ENCODE measurements around the gene ATXN2. TPM values are rescaled to one million over a fixed set of nuclear protein-coding genes. Genes with fewer than 3 reads are reported as not detected.

Gene ATXN2
- total and polyA plus RNA-seq, 4 donors = 11.5 to 33.1 (median 22.1) TPM

- H3K27me3 ChIP-seq (ENCODE audit: control insufficient read depth in 4 of 4, insufficient read depth in 4 of 4, low read length in 3 of 4) = no peaks in the 10 kb centered on the region
- no peak for DNase-seq (ENCODE audit: low spot score)
- H3K4me3 ChIP-seq (ENCODE audit: low read depth in 1 of 3, low read length in 3 of 3) = no peak overlapping the region
- H3K4me1 ChIP-seq (ENCODE audit: control insufficient read depth in 4 of 4, insufficient read depth in 4 of 4, low read length in 3 of 4) = peaks cover 0 to 11% (median 3%) of the 10 kb centered on the region in 4 donors
- H3K9me3 ChIP-seq (ENCODE audit: control insufficient read depth in 4 of 4, low read length in 3 of 4) = no peaks in the 10 kb centered on the region
- H3K9ac ChIP-seq (ENCODE audit: low read depth in 1 of 2, low read length in 2 of 2) = no peak overlapping the region
- TF ChIP-seq MAX (IDR thresholded peaks at IDR 0.05) (peak; percentile 52), HNF4G (IDR thresholded peaks at IDR 0.05) (no peak), JUND (IDR thresholded peaks at IDR 0.05) (no peak), EGR1 (IDR thresholded peaks at IDR 0.05; ENCODE audit: low read depth in 2 of 2) (peak in 1 of 2 donors; percentile 76), NR2F2 (IDR thresholded peaks at IDR 0.05) (peak; percentile 26), TAF1 (conservative IDR thresholded peaks at IDR 0.05) (no peak), FOXA1 (IDR thresholded peaks at IDR 0.05) (peak; percentile 66), FOXA2 (IDR thresholded peaks at IDR 0.05) (peak; percentile 72), REST (IDR thresholded peaks at IDR 0.05) (peak; percentile 50), SP1 (IDR thresholded peaks at IDR 0.05) (peak; percentile 56), CTCF (IDR thresholded peaks at IDR 0.05; ENCODE audit: low read depth, low read length, missing input control) (no peak), ATF3 (IDR thresholded peaks at IDR 0.05) (no peak), GABPA (IDR thresholded peaks at IDR 0.05 in 1 of 2, conservative IDR thresholded peaks at IDR 0.05 in 1 of 2) (peak in 1 of 2 donors; percentile 60), RAD21 (IDR thresholded peaks at IDR 0.05) (peak; percentile 31 to 54), RXRA (IDR thresholded peaks at IDR 0.05) (peak; percentile 31 to 68), ZBTB33 (IDR thresholded peaks at IDR 0.05) (peak; percentile 47), YY1 (IDR thresholded peaks at IDR 0.05) (peak; percentile 97), HNF4A (conservative IDR thresholded peaks at IDR 0.05) (peak; percentile 28 to 55)
- 36% methylated on average over 3 of the region's 3 CpGs for WGBS
- H3K36me3 ChIP-seq (ENCODE audit: control insufficient read depth in 4 of 4, insufficient read depth in 3 of 4, low read depth in 1 of 4, low read length in 3 of 4) = peaks cover 6 to 27% (median 16%) of the 10 kb centered on the region in 4 donors
- peak overlapping the region in 1 of 2 donors; percentile 6 for H3K27ac ChIP-seq (ENCODE audit: low read depth in 1 of 2, low read length in 2 of 2)
These were observed 44.3 kb upstream of the ATXN2 start for GRCh38 chr12:111643427-111643826.

All from liver (tissue), 9 donors.